RPMI7951 (cell line): ENCODE results near the gene SLC10A7. TPM values are rescaled to one million over a fixed set of nuclear protein-coding genes. Genes with fewer than 3 reads are reported as not detected.

Experiments
- DNase-seq: peaks from one replicate; pipeline ENCODE4 v3.0.0-alpha.2; 2012; ENCODE audit warnings: low read depth
- total RNA-seq: library from RNA; depleted of rRNA; stranded (reverse); fragments of >200 nt; shearing (Covaris generic); gene quantifications from 2 replicates; pipeline ENCODE4 v1.2.3, GENCODE V29; 2014

SLC10A7 gene
- total RNA-seq, 1 experiment from 2014 or later: 9.3 TPM

GRCh38 chr4:146495269-146495668 lies 26.5 kb downstream of the SLC10A7 start:
- DNase-seq: peak; percentile 15

- no peak for DNase-seq
Measured at GRCh38 chr4:146494143-146494542, 27.6 kb downstream of the SLC10A7 start.

GRCh38 chr4:146490106-146490505 lies 31.6 kb downstream of the SLC10A7 start:
- DNase-seq: no peak

- peak; percentile 36 for DNase-seq
Measured at GRCh38 chr4:146488495-146489174, 33.1 kb downstream of the SLC10A7 start.

GRCh38 chr4:146486565-146486964 lies 35.2 kb downstream of the SLC10A7 start:
- peak; percentile 6 for DNase-seq

- DNase-seq: no peak
Measured at GRCh38 chr4:146485968-146486367, 35.8 kb downstream of the SLC10A7 start.

GRCh38 chr4:146482788-146483187 lies 39.0 kb downstream of the SLC10A7 start:
- DNase-seq: no peak

GRCh38 chr4:146481246-146481645 lies 40.5 kb downstream of the SLC10A7 start:
- DNase-seq: no peak

- DNase-seq: no peak
Measured at GRCh38 chr4:146478009-146478408, 43.7 kb downstream of the SLC10A7 start.

- DNase-seq: no peak
Measured at GRCh38 chr4:146477054-146477453, 44.7 kb downstream of the SLC10A7 start.

- DNase-seq: no peak
Measured at GRCh38 chr4:146472404-146472803, 49.3 kb downstream of the SLC10A7 start.

GRCh38 chr4:146470604-146471003 lies 51.1 kb downstream of the SLC10A7 start:
- no peak for DNase-seq

GRCh38 chr4:146469022-146469421 lies 52.7 kb downstream of the SLC10A7 start:
- DNase-seq: no peak

GRCh38 chr4:146465628-146466027 lies 56.1 kb downstream of the SLC10A7 start:
- no peak for DNase-seq

- DNase-seq: no peak
Measured at GRCh38 chr4:146462251-146462650, 59.5 kb downstream of the SLC10A7 start.

- DNase-seq: peak; percentile 2
Measured at GRCh38 chr4:146458594-146458993, 63.1 kb downstream of the SLC10A7 start.

GRCh38 chr4:146456681-146457080 lies 65.1 kb downstream of the SLC10A7 start:
- DNase-seq: no peak

GRCh38 chr4:146453181-146453807 lies 68.4 kb downstream of the SLC10A7 start:
- DNase-seq: no peak

- DNase-seq: peak; percentile 4
Measured at GRCh38 chr4:146450524-146450923, 71.2 kb downstream of the SLC10A7 start.

- no peak for DNase-seq
Measured at GRCh38 chr4:146446555-146446954, 75.2 kb downstream of the SLC10A7 start.

GRCh38 chr4:146445198-146446150 lies 76.3 kb downstream of the SLC10A7 start:
- no peak for DNase-seq

GRCh38 chr4:146443525-146443924 lies 78.2 kb downstream of the SLC10A7 start:
- no peak for DNase-seq
